K562 (cell line): ENCODE measurements around the gene CRYZL1. TPM values are rescaled to one million over a fixed set of nuclear protein-coding genes. Genes with fewer than 3 reads are reported as not detected.

Source experiments
- ARID1B ChIP-seq: fragments of 450-650 bp; IDR thresholded peaks from 2 replicates; pipeline ENCODE4 v1.6.1; 2016; ENCODE audit warnings: antibody characterized with exemption, mild to moderate bottlenecking, inconsistent platforms
- BCL6 ChIP-seq: fragments of 250-450 bp; sonication (Bioruptor Pico); IDR thresholded peaks from 2 replicates; pipeline ENCODE4 v1.4.0; 2020
- CBFA2T3 ChIP-seq: fragments of 450-650 bp; IDR thresholded peaks from 2 replicates; pipeline ENCODE4 v1.6.1; 2017
- CEBPG ChIP-seq, 3 experiments: fragments of 200-800 bp in 1 of 3; sonication (Bioruptor generic) in 1 of 3; sonication (generic) in 1 of 3; formaldehyde crosslinking in 1 of 3; IDR thresholded peaks in 2 of 3; conservative IDR thresholded peaks in 1 of 3; 2 replicates each; pipeline versions ENCODE4 v1.6.1 to v1.8.0; 2016 to 2022; ENCODE audit warnings: missing compliant biosample characterization in 2 of 3, missing genetic modification characterization in 2 of 3, mild to moderate bottlenecking in 1 of 3, missing genetic modification reagents in 1 of 3
- FOXA1 ChIP-seq: fragments of 450-650 bp; IDR thresholded peaks from 2 replicates; pipeline ENCODE4 v1.6.1; 2016; ENCODE audit warnings: mild to moderate bottlenecking, borderline replicate concordance
- JUN ChIP-seq, 2 experiments: sonication (generic) in 1 of 2; formaldehyde crosslinking in 1 of 2; IDR thresholded peaks; 2 replicates each; pipeline versions ENCODE4 v1.6.1 to v1.8.0; 2012 to 2022; ENCODE audit warnings: borderline replicate concordance in 2 of 2, mild to moderate bottlenecking in 2 of 2, improper control_type of control experiment in 1 of 2, low read depth in 1 of 2, low read length in 1 of 2, missing genetic modification reagents in 1 of 2
- MEF2D ChIP-seq: conservative IDR thresholded peaks from 2 replicates; pipeline ENCODE4 v1.6.1; 2016; ENCODE audit warnings: low read depth, missing genetic modification characterization, missing compliant biosample characterization
- NCOA4 ChIP-seq: fragments of 450-650 bp; IDR thresholded peaks from 2 replicates; pipeline ENCODE4 v1.6.1; 2018; ENCODE audit warnings: mild to moderate bottlenecking; ENCODE audit not compliant: partially characterized antibody
- SMARCC2 ChIP-seq: fragments of 450-650 bp; IDR thresholded peaks from 2 replicates; pipeline ENCODE4 v1.6.1; 2017; ENCODE audit warnings: antibody characterized with exemption, moderate library complexity, mild to moderate bottlenecking, low read depth
- SMARCE1 ChIP-seq: fragments of 450-650 bp; IDR thresholded peaks from 2 replicates; pipeline ENCODE4 v1.7.1; 2016; ENCODE audit warnings: mild to moderate bottlenecking
- ZBTB17 ChIP-seq: fragments of 450-650 bp; formaldehyde crosslinking; IDR thresholded peaks from 2 replicates; pipeline ENCODE4 v1.4.0; 2020; ENCODE audit warnings: mild to moderate bottlenecking
- ZEB2 ChIP-seq: fragments of 450-650 bp; IDR thresholded peaks from 2 replicates; pipeline ENCODE4 v1.6.1; 2016
- ZNF561 ChIP-seq: fragments of 450-650 bp; formaldehyde crosslinking; conservative IDR thresholded peaks from 2 replicates; pipeline ENCODE4 v1.4.0; 2020; ENCODE audit warnings: mild to moderate bottlenecking, moderate library complexity
- polyA plus RNA-seq, 8 experiments: library from polyadenylated mRNA; depleted of rRNA in 4 of 8; stranded (reverse) in 5 of 8; unstranded in 3 of 8; fragments of >200 nt; fragmentation: Nextera tagmentation in 2 of 8; fragmentation: Illumina TruSeq in 1 of 8; extraction: Ambion mirVana in 2 of 8; extraction: Trizol in 1 of 8; gene quantifications; 2 replicates each; pipeline versions ENCODE4 v1.2.1 to v1.2.3, GENCODE V29; 2011 to 2014; ENCODE audit warnings: inconsistent platforms in 1 of 8, missing spikeins in 1 of 8
- total RNA-seq, 7 experiments: library from RNA; depleted of rRNA in 6 of 7; stranded (reverse); fragments of >200 nt in 6 of 7; fragmentation: Illumina TruSeq in 2 of 7; extraction: Trizol in 2 of 7; gene quantifications; 2 replicates each; pipeline versions ENCODE4 v1.2.1 to v1.2.3, GENCODE V29; 2011 to 2021; ENCODE audit warnings: low replicate concordance in 1 of 7
- TF ChIP-seq, protein P1 (sequence below): IDR thresholded peaks from 2 replicates; pipeline ENCODE4 v1.6.1; 2014; ENCODE audit warnings: antibody characterized with exemption
- TF ChIP-seq, protein P2 (sequence below): fragments of 250-450 bp; sonication (Bioruptor Pico); IDR thresholded peaks from 2 replicates; pipeline ENCODE4 v1.8.0; 2021; ENCODE audit warnings: mild to moderate bottlenecking, moderate library complexity
- TF ChIP-seq, protein P3 (sequence below): sonication (generic); formaldehyde crosslinking; IDR thresholded peaks from 2 replicates; pipeline ENCODE4 v1.8.0; 2022; ENCODE audit warnings: missing genetic modification reagents, mild to moderate bottlenecking, borderline replicate concordance
- TF ChIP-seq, protein P4 (sequence below): sonication (generic); formaldehyde crosslinking; IDR thresholded peaks from 2 replicates; pipeline ENCODE4 v1.9.0; 2022; ENCODE audit warnings: mild to moderate bottlenecking, missing genetic modification reagents
- TF ChIP-seq, protein P5 (sequence below), 2 experiments: fragments of 450-650 bp in 1 of 2; sonication (generic) in 1 of 2; formaldehyde crosslinking in 1 of 2; IDR thresholded peaks in 1 of 2; conservative IDR thresholded peaks in 1 of 2; 2 replicates each; pipeline versions ENCODE4 v1.6.1 to v1.8.1; 2016 to 2023; ENCODE audit warnings: mild to moderate bottlenecking in 2 of 2, moderate library complexity in 2 of 2, inconsistent platforms in 1 of 2, missing genetic modification reagents in 1 of 2
- TF ChIP-seq, protein P6 (sequence below): sonication (generic); formaldehyde crosslinking; IDR thresholded peaks from 2 replicates; pipeline ENCODE4 v1.8.0; 2022; ENCODE audit warnings: mild to moderate bottlenecking, missing genetic modification reagents, borderline replicate concordance

The CRYZL1 gene
- total and polyA plus RNA-seq, 9 of the 15 experiments (the other 6 are each of a cell fraction or from before 2014, with no cell fraction given), result 19.9 to 98.2 (median 39.2) TPM

DNA sequence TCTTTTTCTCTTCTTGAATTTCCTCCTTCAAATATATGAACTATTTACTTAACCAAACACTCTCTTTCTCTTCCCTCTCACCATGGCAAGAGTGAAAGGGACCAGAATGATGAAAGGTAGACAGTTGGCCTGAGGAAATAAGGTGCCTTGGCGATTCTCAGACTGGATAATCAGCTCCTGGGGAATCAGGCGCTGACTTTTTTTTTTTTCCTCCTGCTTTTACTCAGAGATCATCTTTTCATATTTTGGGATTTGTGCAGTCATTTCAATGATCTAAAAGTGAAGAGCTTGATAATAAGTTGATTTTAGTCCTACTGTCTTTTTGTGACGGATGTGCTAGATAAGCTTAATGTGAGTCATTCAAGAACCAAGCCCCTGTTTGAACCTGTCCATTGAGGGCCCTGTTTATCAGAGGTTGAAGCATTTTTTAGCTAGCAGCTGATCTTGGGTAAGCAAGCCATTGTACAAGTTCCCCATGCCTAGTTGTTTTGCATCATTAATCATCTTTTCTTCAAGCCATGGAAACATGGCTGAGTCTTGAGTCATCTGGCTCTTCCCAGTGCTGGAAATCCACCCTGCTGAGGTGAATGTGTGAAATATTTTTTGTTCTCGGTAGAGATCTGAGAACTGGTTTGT lies 41.6 kb upstream of the CRYZL1 start (continued):
- TF ChIP-seq SMARCC2 (0 out of 2 replicates have a peak, but pooled peaks have one; percentile 25), ARID1B (0 out of 2 replicates have a peak, but pooled peaks have one; percentile 61), BCL6 (CRISPR knock-in tag) (no peak), FOXA1 (no peak), MEF2D (tag) (0 out of 2 replicates have a peak, but pooled peaks have one; percentile 10), CBFA2T3 (peak; percentile 44), ZBTB17 (0 out of 2 replicates have a peak, but pooled peaks have one; percentile 19), ZNF561 (no peak), NCOA4 (no peak), ZEB2 (peak; percentile 80), JUN (IDR thresholded peaks at IDR 0.05; ENCODE audit: borderline replicate concordance, low read depth, low read length) (peak; percentile 54; the same call in 1 of the 2 replicates), JUN (CRISPR knock-in tag; IDR thresholded peaks at IDR 0.05; ENCODE audit: borderline replicate concordance) (no peak), SMARCE1 (peak; percentile 67; the same call in 1 of the 2 replicates), CEBPG (CRISPR knock-in tag; IDR thresholded peaks at IDR 0.05) (no peak), CEBPG (tag; conservative IDR thresholded peaks at IDR 0.05 in 1 of 2, IDR thresholded peaks at IDR 0.05 in 1 of 2) (peak; percentile 25 to 78; a peak in 3 of 4 replicates)
- TF ChIP-seq, protein P1, sequence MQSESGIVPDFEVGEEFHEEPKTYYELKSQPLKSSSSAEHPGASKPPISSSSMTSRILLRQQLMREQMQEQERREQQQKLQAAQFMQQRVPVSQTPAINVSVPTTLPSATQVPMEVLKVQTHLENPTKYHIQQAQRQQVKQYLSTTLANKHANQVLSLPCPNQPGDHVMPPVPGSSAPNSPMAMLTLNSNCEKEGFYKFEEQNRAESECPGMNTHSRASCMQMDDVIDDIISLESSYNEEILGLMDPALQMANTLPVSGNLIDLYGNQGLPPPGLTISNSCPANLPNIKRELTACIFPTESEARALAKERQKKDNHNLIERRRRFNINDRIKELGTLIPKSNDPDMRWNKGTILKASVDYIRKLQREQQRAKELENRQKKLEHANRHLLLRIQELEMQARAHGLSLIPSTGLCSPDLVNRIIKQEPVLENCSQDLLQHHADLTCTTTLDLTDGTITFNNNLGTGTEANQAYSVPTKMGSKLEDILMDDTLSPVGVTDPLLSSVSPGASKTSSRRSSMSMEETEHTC, result no peak
- TF ChIP-seq, protein P2, sequence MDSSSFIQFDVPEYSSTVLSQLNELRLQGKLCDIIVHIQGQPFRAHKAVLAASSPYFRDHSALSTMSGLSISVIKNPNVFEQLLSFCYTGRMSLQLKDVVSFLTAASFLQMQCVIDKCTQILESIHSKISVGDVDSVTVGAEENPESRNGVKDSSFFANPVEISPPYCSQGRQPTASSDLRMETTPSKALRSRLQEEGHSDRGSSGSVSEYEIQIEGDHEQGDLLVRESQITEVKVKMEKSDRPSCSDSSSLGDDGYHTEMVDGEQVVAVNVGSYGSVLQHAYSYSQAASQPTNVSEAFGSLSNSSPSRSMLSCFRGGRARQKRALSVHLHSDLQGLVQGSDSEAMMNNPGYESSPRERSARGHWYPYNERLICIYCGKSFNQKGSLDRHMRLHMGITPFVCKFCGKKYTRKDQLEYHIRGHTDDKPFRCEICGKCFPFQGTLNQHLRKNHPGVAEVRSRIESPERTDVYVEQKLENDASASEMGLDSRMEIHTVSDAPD (CRISPR knock-in tag), result no peak
- TF ChIP-seq, protein P3, sequence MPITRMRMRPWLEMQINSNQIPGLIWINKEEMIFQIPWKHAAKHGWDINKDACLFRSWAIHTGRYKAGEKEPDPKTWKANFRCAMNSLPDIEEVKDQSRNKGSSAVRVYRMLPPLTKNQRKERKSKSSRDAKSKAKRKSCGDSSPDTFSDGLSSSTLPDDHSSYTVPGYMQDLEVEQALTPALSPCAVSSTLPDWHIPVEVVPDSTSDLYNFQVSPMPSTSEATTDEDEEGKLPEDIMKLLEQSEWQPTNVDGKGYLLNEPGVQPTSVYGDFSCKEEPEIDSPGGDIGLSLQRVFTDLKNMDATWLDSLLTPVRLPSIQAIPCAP (CRISPR knock-in tag), result no peak
- TF ChIP-seq, protein P4, sequence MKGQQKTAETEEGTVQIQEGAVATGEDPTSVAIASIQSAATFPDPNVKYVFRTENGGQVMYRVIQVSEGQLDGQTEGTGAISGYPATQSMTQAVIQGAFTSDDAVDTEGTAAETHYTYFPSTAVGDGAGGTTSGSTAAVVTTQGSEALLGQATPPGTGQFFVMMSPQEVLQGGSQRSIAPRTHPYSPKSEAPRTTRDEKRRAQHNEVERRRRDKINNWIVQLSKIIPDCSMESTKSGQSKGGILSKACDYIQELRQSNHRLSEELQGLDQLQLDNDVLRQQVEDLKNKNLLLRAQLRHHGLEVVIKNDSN (CRISPR knock-in tag), result no peak
- TF ChIP-seq, protein P5, sequence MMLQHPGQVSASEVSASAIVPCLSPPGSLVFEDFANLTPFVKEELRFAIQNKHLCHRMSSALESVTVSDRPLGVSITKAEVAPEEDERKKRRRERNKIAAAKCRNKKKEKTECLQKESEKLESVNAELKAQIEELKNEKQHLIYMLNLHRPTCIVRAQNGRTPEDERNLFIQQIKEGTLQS (IDR thresholded peaks at IDR 0.05), result peak; percentile 68; the same call in 1 of the 2 replicates
- TF ChIP-seq, protein P5 (CRISPR knock-in tag; conservative IDR thresholded peaks at IDR 0.05), result no peak
- TF ChIP-seq, protein P6, sequence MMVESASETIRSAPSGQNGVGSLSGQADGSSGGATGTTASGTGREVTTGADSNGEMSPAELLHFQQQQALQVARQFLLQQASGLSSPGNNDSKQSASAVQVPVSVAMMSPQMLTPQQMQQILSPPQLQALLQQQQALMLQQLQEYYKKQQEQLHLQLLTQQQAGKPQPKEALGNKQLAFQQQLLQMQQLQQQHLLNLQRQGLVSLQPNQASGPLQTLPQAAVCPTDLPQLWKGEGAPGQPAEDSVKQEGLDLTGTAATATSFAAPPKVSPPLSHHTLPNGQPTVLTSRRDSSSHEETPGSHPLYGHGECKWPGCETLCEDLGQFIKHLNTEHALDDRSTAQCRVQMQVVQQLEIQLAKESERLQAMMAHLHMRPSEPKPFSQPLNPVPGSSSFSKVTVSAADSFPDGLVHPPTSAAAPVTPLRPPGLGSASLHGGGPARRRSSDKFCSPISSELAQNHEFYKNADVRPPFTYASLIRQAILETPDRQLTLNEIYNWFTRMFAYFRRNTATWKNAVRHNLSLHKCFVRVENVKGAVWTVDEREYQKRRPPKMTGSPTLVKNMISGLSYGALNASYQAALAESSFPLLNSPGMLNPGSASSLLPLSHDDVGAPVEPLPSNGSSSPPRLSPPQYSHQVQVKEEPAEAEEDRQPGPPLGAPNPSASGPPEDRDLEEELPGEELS (CRISPR knock-in tag), result no peak
